Effector memory CD4-positive, alpha-beta T cell (primary cell): ENCODE data around the gene ACSL3.
"Not testable (repeated sequence)": the region's sequence is repeated elsewhere in the genome, so short reads cannot be mapped to it uniquely, and the experiment has no call there.

ENCODE experiments used
- DNase-seq, 3 donors: peaks; one replicate each; pipeline ENCODE4 v3.0.0-alpha.2; 2020
- H3K27ac ChIP-seq: 2 replicates; pipeline ENCODE4 v1.7.0; 2013; ENCODE audit warnings: mild to moderate bottlenecking, low read length, moderate library complexity; ENCODE audit not compliant: insufficient read depth, poor library complexity, severe bottlenecking
- H3K27me3 ChIP-seq: replicated peaks from 2 replicates; pipeline ENCODE4 v1.7.0; 2013; ENCODE audit warnings: mild to moderate bottlenecking, low read length; ENCODE audit not compliant: insufficient read depth, control insufficient read depth, poor library complexity, severe bottlenecking
- H3K36me3 ChIP-seq: 2 replicates; pipeline ENCODE4 v1.7.0; 2013; ENCODE audit warnings: mild to moderate bottlenecking, low read length, moderate library complexity; ENCODE audit not compliant: control insufficient read depth, insufficient read depth
- H3K4me1 ChIP-seq: 2 replicates; pipeline ENCODE4 v1.7.0; 2013; ENCODE audit warnings: low read length, mild to moderate bottlenecking; ENCODE audit not compliant: control insufficient read depth, insufficient read depth, poor library complexity, severe bottlenecking
- H3K4me3 ChIP-seq: 2 replicates; pipeline ENCODE4 v1.7.0; 2013; ENCODE audit warnings: low read length, low read depth, mild to moderate bottlenecking; ENCODE audit not compliant: insufficient read depth, poor library complexity, severe bottlenecking
- H3K9me3 ChIP-seq: 2 replicates; pipeline ENCODE4 v1.7.0; 2013; ENCODE audit warnings: mild to moderate bottlenecking, low read length, moderate library complexity; ENCODE audit not compliant: control insufficient read depth

The ACSL3 gene

DNA sequence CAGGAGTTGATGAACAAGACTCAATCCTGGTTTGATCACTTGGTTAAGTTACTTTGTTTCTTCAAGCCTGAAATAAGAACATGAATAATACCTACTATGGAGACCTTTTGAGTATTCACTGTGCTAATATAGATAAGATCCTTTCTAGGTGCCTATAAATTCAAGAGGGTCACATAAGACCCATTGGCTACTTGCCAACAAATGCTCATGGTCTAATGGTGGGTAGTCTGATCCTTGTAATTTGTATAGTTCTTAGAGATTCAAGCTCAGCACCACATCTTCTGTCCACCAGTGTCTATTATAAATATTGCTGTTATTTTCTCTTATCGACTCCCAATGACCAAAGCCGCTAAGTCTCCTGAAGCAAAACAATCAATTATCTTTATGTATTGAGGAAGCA lies 27.4 kb upstream of the ACSL3 start:
- DNase-seq, result no peak
- H3K36me3 ChIP-seq, result no peaks in the 10 kb centered on the region
- no peaks in the 10 kb centered on the region for H3K4me1 ChIP-seq
- H3K27ac ChIP-seq, result no peak overlapping the region
- H3K9me3 ChIP-seq, result no peaks in the 10 kb centered on the region
- H3K4me3 ChIP-seq, result no peak overlapping the region
- H3K27me3 ChIP-seq, result no peaks in the 10 kb centered on the region

DNA sequence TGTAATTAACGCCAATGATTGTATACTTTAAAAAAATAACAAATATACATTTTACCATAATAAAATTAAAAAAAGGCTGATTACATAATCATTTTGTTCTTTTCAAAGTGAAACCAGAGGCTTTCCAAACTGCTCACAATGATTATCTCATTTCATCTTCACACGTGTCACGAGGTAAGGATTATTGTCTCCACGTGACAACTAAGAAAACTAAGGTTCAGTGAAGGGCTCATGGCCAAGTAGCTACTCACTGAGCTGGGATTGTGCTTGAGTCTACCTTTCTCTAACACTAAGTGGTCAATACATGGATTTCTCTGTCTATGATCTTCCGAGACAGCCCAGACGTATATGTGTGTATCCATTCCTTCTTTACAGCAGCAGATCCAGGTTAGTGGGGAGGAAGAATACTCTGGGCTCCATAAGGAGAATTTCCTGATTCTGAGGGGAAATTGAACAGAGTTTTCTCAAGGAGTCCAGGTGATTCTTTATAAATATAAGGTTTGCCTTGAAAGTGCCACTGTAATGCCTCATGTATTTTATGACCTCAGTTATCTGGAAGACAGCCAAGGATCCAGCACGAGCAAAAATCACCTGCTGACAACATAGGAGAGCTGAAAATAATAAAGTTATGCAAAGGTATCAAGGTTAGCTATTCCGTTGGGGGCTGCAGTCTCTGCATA lies 25.6 kb upstream of the ACSL3 start:
- Histone ChIP-seq H3K9me3 (no peaks in the 10 kb centered on the region), H3K27ac (no peak overlapping the region), H3K4me3 (no peak overlapping the region), H3K27me3 (no peaks in the 10 kb centered on the region), H3K36me3 (no peaks in the 10 kb centered on the region), H3K4me1 (no peaks in the 10 kb centered on the region)
- DNase-seq, result no peak

DNA sequence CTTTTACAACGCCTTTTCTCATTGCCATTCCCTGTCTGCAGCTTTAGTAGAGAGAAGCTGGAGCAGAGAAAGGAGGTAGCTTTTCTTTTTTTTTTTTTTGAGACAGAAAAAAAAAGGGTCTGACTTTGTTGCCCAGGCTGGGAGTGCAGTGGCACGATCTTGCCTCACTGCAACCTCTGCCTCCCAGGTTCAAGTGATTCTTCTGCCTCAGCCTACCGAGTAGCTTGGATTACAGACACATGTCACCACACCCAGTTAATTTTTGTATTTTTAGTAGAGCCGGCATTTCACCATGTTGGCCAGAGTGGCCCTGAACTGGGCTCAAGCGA lies 25.0 kb upstream of the ACSL3 start:
- Histone ChIP-seq H3K4me3 (no peak overlapping the region), H3K27ac (no peak overlapping the region), H3K4me1 (no peaks in the 10 kb centered on the region), H3K36me3 (no peaks in the 10 kb centered on the region), H3K9me3 (no peaks in the 10 kb centered on the region), H3K27me3 (no peaks in the 10 kb centered on the region)
- DNase-seq, result no peak

DNA sequence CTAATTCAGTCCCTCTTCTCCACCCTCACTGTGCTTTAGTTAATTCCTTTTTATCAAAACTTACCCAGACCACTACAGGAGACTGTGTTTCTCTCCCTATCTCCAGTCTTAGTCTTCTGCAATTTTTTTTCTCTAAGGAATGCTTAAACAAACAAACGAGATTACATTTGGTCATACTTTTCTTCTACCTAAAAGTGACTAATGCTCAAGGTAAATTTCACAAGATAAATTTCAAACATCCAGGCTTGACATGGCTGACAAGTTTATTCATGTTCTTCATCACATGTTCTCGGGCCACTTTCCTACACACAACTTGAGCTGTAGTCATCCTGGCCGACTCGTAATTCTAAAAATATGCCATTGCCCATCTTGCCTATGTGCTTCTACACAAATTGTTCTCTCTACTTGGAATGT lies 23.2 kb upstream of the ACSL3 start:
- no peak overlapping the region for H3K4me3 ChIP-seq
- no peaks in the 10 kb centered on the region for H3K27me3 ChIP-seq
- no peaks in the 10 kb centered on the region for H3K4me1 ChIP-seq
- no peak for DNase-seq
- H3K36me3 ChIP-seq, result no peaks in the 10 kb centered on the region
- no peak overlapping the region for H3K27ac ChIP-seq
- H3K9me3 ChIP-seq, result no peaks in the 10 kb centered on the region

DNA sequence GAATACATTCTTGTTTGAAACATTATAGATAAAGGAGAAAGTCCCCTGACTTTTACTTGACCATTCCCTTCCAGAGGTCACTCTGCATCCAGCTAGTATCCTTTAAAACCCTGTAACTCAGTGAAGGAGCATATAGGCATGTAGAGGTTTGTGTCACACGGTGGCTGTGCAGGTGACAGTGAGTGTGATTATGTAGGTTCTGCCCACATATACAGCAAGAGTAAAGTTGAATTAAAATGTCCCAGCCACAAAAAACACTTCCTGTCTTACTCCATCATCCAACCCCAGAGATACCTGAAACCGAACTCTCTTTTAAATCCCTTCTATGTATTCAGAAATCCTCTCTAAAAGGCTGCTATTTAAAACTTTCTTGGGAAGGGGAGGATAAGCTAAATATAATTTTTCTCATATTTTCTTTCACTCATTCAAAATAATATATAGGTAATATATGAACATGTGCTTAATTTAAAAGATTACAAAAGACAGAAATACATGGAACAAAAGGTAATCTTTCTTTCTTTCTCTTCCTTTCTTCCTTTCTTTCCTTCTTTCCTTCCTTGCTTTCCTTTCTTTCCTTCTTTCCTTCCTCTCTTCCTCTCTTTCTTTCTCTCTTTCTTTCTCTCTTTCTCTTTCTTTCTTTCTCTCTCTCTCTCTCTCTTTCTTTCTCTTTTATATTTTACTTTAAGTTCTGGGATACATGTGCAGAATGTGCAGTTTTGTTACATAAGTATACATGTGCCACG lies 20.6 kb upstream of the ACSL3 start:
- H3K27me3 ChIP-seq, result peaks cover 4% of the 10 kb centered on the region
- no peaks in the 10 kb centered on the region for H3K36me3 ChIP-seq
- no peak overlapping the region for H3K27ac ChIP-seq
- H3K4me1 ChIP-seq, result no peaks in the 10 kb centered on the region
- H3K9me3 ChIP-seq, result no peaks in the 10 kb centered on the region
- DNase-seq, result no peak
- H3K4me3 ChIP-seq, result no peak overlapping the region

DNA sequence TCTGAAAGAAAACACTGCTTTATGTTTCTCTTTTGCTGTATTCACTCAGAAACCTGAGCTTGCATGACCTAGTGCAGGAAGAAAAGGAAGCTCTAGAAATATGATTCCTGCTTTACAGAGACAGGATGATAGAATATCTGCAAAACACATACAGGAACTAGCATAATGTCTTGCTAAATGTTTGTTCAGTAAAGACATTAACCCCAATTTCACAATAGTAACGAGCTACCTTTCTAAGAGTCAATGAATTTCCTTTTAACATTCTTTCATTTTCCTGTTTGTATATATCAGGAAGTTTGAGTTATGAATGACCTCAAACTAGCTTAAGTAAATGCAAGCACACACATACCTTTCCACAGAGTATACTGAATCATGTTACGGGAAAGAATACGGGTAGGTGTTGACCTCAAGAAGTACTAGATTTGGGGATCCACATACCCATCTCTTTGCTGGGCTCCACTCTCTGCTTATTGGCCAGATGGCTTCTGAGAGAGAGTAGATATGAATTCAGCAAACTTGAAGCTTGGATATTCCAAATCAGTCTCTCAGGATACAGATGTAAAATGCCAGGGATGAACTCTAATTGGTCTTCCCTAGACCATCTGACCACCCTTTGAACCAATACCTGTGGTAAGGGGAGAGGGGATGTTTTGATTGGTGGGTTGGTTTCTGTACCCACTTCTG lies 18.2 kb upstream of the ACSL3 start:
- H3K27ac ChIP-seq, result no peak overlapping the region
- H3K27me3 ChIP-seq, result peaks cover 4% of the 10 kb centered on the region
- H3K4me1 ChIP-seq, result no peaks in the 10 kb centered on the region
- H3K4me3 ChIP-seq, result no peak overlapping the region
- no peak for DNase-seq
- no peaks in the 10 kb centered on the region for H3K36me3 ChIP-seq
- no peaks in the 10 kb centered on the region for H3K9me3 ChIP-seq

DNA sequence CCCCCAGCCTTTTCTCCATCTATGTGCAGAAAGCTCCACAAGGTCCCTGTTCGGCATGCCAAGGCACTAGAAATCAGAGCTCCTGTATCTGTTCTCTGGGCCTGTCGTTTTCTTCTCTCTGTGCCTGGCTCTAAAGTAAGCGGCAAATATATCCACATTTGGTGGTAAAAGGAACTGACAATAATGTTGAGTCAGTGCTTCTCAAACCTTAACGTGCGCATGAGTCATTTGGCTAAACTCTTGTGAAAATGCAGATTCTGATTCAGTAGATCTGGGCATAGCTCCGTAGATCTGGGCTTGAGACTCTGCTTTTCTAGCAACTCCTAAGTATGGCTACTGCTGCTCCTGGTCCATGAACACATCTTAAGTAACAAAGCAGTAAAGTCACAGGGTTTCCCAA lies 16.5 kb upstream of the ACSL3 start:
- Histone ChIP-seq H3K4me1 (no peaks in the 10 kb centered on the region), H3K9me3 (no peaks in the 10 kb centered on the region), H3K4me3 (no peak overlapping the region), H3K27ac (no peak overlapping the region), H3K27me3 (peaks cover 4% of the 10 kb centered on the region), H3K36me3 (no peaks in the 10 kb centered on the region)
- DNase-seq, result no peak

DNA sequence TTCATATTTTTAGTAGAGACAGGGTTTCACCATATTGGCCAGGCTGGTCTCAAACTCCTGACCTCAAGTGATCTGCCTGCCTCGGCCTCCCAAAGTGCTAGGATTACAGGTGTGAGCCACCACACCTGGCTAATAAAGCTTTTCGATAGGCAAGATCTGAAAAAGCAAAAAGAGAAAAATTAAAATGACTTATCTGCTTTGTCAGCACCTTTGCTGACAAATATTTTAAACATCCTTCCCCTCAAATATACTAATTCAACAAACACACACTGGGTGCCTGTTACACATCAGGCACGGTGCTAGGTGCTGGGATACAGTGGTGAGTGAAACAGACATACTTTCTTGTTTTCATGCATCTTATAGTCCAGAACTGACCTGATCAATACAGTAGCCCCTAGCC lies 15.5 kb upstream of the ACSL3 start:
- not testable (repeated sequence) for H3K4me3 ChIP-seq, H3K27ac ChIP-seq, H3K9me3 ChIP-seq, DNase-seq, H3K27me3 ChIP-seq, H3K4me1 ChIP-seq, H3K36me3 ChIP-seq

DNA sequence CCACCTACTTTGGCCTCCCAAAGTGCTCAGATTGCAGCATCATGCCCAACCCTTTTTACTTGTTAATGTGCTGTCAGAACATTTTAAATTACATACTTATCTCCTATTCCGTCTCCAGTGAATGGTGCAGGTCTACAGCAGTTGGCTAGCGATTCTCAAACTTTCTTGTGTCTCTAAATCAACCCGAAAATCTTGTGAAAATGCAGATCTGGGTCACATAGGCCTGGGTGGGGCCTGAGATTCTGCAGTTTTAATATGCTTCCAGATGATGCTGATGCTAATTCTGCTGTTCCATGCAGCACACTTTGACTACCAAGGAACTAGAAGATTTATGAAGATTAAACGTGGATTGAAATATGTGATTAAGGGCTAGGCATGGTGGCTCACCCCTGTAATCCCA lies 14.8 kb upstream of the ACSL3 start:
- DNase-seq, result no peak
- no peak overlapping the region for H3K27ac ChIP-seq

DNA sequence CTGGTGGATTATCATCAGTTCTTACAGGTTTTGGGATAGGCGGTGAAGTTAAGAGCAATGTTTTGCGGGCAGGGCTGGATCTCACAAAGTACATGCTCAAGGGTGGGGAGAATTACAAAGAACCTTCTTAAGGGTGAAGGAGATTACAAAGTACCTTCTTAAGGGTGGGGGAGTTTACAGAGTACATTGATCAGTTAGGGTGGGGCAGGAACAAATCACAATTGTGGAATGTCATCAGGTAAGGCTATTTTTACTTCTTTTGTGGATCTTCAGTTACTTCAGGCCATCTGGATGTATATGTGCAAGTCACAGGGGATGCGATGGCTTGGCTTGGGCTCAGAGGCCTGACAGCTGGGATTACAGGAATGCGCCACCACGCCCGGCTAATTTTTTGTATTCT lies 12.8 kb upstream of the ACSL3 start:
- H3K27me3 ChIP-seq, H3K4me3 ChIP-seq, H3K4me1 ChIP-seq, H3K9me3 ChIP-seq, DNase-seq, H3K36me3 ChIP-seq, H3K27ac ChIP-seq: not testable (repeated sequence)

More for the DNA sequence above, 14.8 kb upstream of the ACSL3 start:
- Histone ChIP-seq H3K9me3 (no peaks in the 10 kb centered on the region), H3K4me1 (no peaks in the 10 kb centered on the region), H3K27me3 (peaks cover 4% of the 10 kb centered on the region), H3K36me3 (no peaks in the 10 kb centered on the region), H3K4me3 (no peak overlapping the region)
